ENCODE results near the gene KLHL21.

GRCh38 chr1:6569033-6569432 lies 33.6 kb downstream of the KLHL21 start:
- TF ChIP-seq CTCF (conservative IDR thresholded peaks at IDR 0.05; ENCODE audit: low read depth, low read length) = no peak
- TF ChIP-seq EZH2 (IDR thresholded peaks at IDR 0.05; ENCODE audit: borderline replicate concordance, low read depth, low read length, poor library complexity, severe bottlenecking) = no peak

All from A673 (cell line).